Activated naive CD8-positive, alpha-beta T cell treated with anti-CD3 and anti-CD28 coated beads, Interleukin-2, amount 50 U/mL, for 24 hours (primary cell): ENCODE results near the gene GRIP2.

Experiments
- ATAC-seq: fragments of 150-1000 bp; cut with Tn5 transposase; one replicate; pipeline ENCODE4 v1.10.0; 2021
- DNase-seq: peaks from one replicate; pipeline ENCODE4 v3.0.0; 2021
- H3K27ac Mint-ChIP-seq: one replicate; pipeline ENCODE4 v1.8.0; 2021; ENCODE audit warnings: mild to moderate bottlenecking, mixed read lengths
- H3K27me3 Mint-ChIP-seq: one replicate; pipeline ENCODE4 v1.8.0; 2021; ENCODE audit warnings: mixed read lengths
- H3K36me3 Mint-ChIP-seq: one replicate; pipeline ENCODE4 v1.8.0; 2021; ENCODE audit warnings: low read depth, mixed read lengths
- H3K4me1 Mint-ChIP-seq: one replicate; pipeline ENCODE4 v1.8.0; 2021; ENCODE audit warnings: mixed read lengths
- H3K4me3 Mint-ChIP-seq: one replicate; pipeline ENCODE4 v1.8.0; 2021; ENCODE audit warnings: mild to moderate bottlenecking, moderate library complexity, mixed read lengths
- H3K9me3 Mint-ChIP-seq: one replicate; pipeline ENCODE4 v1.8.0; 2021; ENCODE audit warnings: mixed read lengths

The GRIP2 gene

DNA sequence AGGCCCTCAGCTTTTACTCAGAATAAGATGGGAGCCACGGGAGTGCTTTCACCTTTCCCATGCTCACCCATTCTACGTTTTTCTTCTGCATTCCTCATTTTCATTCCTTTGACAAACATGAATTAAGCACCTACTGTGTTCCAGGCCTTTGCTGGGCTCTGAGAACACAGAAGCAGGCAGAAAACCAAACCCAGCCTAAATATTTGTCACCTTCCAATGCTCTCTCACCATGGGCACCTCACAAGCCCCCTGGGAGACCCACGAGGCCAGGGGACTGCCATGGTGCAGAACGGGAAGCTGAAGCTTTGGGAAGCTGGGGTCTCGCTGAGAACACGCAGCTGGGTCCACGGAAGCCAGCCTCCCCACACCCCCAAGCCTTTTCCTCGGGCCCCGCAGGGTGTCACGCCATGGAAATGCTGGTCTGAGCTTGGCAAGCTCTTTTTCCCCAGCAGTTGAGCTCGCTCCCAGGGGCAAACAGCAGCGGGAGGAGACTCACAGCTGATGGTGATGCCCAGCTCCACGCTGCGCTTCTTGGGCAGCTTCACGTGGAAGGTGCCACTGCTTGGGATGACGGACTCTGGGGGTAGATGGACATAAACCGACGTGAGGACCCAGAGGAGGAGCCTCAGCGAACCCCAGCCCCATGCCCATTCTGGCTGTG is 27.7 kb downstream of the GRIP2 start:
- H3K4me3 Mint-ChIP-seq, result no peak overlapping the region
- DNase-seq (no peak), ATAC-seq (no peak)
- no peaks in the 10 kb centered on the region for H3K9me3 Mint-ChIP-seq
- no peaks in the 10 kb centered on the region for H3K36me3 Mint-ChIP-seq
- peaks cover 3% of the 10 kb centered on the region for H3K4me1 Mint-ChIP-seq
- H3K27me3 Mint-ChIP-seq, result peaks cover 2% of the 10 kb centered on the region
- no peak overlapping the region for H3K27ac Mint-ChIP-seq

- H3K27me3 Mint-ChIP-seq, result peaks cover 2% of the 10 kb centered on the region
- no peaks in the 10 kb centered on the region for H3K36me3 Mint-ChIP-seq
- DNase-seq, result no peak
- peaks cover 3% of the 10 kb centered on the region for H3K4me1 Mint-ChIP-seq
- no peak for ATAC-seq
- no peaks in the 10 kb centered on the region for H3K9me3 Mint-ChIP-seq
- H3K4me3 Mint-ChIP-seq, result no peak overlapping the region
- H3K27ac Mint-ChIP-seq, result no peak overlapping the region
Observed at GRCh38 chr3:14511623-14512280, 28.4 kb downstream of the GRIP2 start.

GRCh38 chr3:14510838-14511622 is 29.1 kb downstream of the GRIP2 start:
- no peak for DNase-seq
- Mint-ChIP-seq H3K9me3 (no peaks in the 10 kb centered on the region), H3K27ac (no peak overlapping the region), H3K27me3 (peaks cover 2% of the 10 kb centered on the region), H3K4me3 (no peak overlapping the region), H3K36me3 (no peaks in the 10 kb centered on the region), H3K4me1 (peaks cover 3% of the 10 kb centered on the region)
- no peak for ATAC-seq

- H3K36me3 Mint-ChIP-seq, result no peaks in the 10 kb centered on the region
- no peak for DNase-seq
- H3K4me1 Mint-ChIP-seq, result peaks cover 3% of the 10 kb centered on the region
- H3K9me3 Mint-ChIP-seq, result no peaks in the 10 kb centered on the region
- peaks cover 2% of the 10 kb centered on the region for H3K27me3 Mint-ChIP-seq
- no peak overlapping the region for H3K27ac Mint-ChIP-seq
- no peak for ATAC-seq
- H3K4me3 Mint-ChIP-seq, result no peak overlapping the region
Observed at GRCh38 chr3:14509796-14510100, 30.4 kb downstream of the GRIP2 start.

DNA sequence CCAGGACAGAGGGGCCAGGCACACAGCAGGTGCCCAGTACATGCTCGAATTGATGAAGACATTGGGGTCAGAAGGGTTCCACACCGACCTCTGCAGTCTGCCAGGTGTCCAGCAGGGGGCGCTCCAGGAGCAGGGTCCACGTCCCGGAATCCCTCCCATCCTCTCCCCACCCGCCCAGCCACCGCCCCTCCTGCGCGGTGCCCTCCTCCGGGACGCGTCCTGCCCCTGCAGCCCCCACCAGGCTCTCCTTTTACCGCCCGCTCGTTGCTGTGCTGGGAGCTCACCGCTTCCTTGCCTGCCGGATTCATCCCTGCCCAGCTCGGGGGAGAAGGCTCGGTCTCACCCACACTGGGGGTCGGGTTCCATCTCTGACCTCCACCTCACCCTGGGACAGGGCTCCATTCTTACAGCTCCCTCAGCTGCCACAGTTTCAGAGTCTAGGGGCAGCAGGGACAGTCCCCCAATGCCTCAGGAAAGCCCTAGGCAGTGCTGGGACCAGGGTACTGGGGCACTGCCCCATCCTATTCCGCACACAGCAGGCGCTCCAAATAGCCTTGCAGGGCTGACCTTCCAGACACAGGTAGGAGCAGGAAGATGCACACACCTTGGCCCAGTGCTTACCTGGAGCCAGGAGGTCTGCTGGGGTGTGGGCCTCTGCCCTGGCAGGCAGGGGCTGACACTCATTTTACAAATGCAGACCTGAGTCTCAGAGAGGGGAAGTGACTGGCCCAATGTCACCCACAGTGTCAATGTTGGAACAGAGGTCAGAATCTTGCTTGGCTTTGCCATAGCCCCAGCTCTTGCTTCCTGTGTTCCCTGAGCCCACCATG is 31.0 kb downstream of the GRIP2 start:
- peaks cover 2% of the 10 kb centered on the region for H3K27me3 Mint-ChIP-seq
- H3K36me3 Mint-ChIP-seq, result no peaks in the 10 kb centered on the region
- DNase-seq (peak; percentile 86), ATAC-seq (peak; percentile 68)
- no peaks in the 10 kb centered on the region for H3K9me3 Mint-ChIP-seq
- peaks cover 3% of the 10 kb centered on the region for H3K4me1 Mint-ChIP-seq
- H3K4me3 Mint-ChIP-seq, result no peak overlapping the region
- H3K27ac Mint-ChIP-seq, result no peak overlapping the region

GRCh38 chr3:14508505-14508819 is 31.7 kb downstream of the GRIP2 start:
- Mint-ChIP-seq H3K27ac (no peak overlapping the region), H3K4me1 (peaks cover 3% of the 10 kb centered on the region), H3K9me3 (no peaks in the 10 kb centered on the region), H3K4me3 (no peak overlapping the region), H3K27me3 (peaks cover 2% of the 10 kb centered on the region), H3K36me3 (no peaks in the 10 kb centered on the region)
- ATAC-seq (no peak), DNase-seq (no peak)

GRCh38 chr3:14507757-14508504 is 32.2 kb downstream of the GRIP2 start:
- H3K4me3 Mint-ChIP-seq, result no peak overlapping the region
- no peaks in the 10 kb centered on the region for H3K36me3 Mint-ChIP-seq
- H3K27me3 Mint-ChIP-seq, result peaks cover 2% of the 10 kb centered on the region
- H3K9me3 Mint-ChIP-seq, result peaks cover 3% of the 10 kb centered on the region
- peaks cover 3% of the 10 kb centered on the region for H3K4me1 Mint-ChIP-seq
- no peak for DNase-seq
- H3K27ac Mint-ChIP-seq, result no peak overlapping the region
- no peak for ATAC-seq

DNA sequence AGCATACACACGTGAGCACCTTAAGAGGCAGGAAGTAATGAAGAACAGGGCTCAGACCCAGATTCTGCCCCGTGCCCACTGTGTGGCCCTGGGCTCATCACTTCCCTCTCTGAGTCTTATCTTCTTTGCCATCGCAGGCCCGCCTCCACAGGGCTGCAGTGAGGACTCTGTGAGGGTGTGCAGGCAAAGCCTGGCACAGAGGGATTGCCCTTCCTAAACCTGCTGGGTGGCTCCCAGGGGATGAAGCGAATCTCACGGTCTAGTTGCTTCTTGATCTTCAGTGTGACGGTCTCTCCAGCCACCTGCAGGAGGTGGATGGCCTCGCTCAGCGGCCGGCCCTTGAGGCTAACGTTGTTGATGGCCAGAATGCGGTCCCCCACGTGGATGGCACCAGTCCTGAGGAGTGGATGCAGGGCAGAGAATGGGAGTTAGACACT is 32.8 kb downstream of the GRIP2 start:
- Mint-ChIP-seq H3K27me3 (peaks cover 2% of the 10 kb centered on the region), H3K27ac (no peak overlapping the region), H3K4me1 (peaks cover 3% of the 10 kb centered on the region), H3K36me3 (no peaks in the 10 kb centered on the region), H3K9me3 (peaks cover 8% of the 10 kb centered on the region), H3K4me3 (no peak overlapping the region)
- no peak for DNase-seq
- no peak for ATAC-seq

- peaks cover 2% of the 10 kb centered on the region for H3K27me3 Mint-ChIP-seq
- H3K27ac Mint-ChIP-seq, result no peak overlapping the region
- H3K4me3 Mint-ChIP-seq, result no peak overlapping the region
- no peaks in the 10 kb centered on the region for H3K36me3 Mint-ChIP-seq
- DNase-seq (no peak), ATAC-seq (no peak)
- H3K9me3 Mint-ChIP-seq, result peaks cover 12% of the 10 kb centered on the region
- peaks cover 3% of the 10 kb centered on the region for H3K4me1 Mint-ChIP-seq
Observed at GRCh38 chr3:14506626-14507304, 33.4 kb downstream of the GRIP2 start.

DNA sequence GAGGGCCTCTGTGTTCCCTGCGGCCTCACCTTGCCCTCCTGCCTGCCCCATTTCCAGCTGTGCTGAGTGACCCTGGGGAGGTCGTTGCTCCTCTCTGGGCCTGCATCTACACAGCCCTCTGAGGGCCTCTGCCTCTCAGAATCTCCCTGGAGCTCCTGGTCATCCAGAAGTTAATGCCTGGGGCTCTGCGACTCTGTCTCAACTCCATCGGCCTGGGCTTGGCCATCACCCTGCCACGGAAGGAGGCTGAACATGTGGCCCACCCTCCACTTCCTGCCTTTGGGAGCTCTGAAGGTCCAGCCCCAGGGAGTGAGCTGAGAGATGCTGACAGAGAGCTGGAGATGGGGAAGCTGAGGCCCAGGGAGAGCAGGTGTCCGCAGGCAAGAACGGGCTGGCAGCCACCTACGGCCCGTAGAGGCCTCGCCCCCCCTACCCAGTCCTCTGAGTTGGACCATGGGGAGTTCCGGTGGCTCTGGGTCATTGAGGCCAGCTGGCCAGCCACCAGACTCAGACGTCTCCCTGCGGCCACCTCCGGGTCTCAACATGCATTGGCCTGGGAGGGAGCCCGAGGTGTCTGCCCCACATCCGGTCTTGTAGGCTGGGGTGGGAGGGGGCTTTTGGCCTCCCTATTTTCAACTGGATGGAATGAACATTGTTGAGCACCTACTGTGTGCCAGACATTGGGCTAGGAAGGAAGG is 34.2 kb downstream of the GRIP2 start:
- Mint-ChIP-seq H3K27ac (no peak overlapping the region), H3K36me3 (no peaks in the 10 kb centered on the region), H3K4me3 (no peak overlapping the region), H3K27me3 (peaks cover 2% of the 10 kb centered on the region), H3K4me1 (peaks cover 3% of the 10 kb centered on the region), H3K9me3 (peaks cover 17% of the 10 kb centered on the region)
- ATAC-seq, result no peak
- DNase-seq, result no peak

DNA sequence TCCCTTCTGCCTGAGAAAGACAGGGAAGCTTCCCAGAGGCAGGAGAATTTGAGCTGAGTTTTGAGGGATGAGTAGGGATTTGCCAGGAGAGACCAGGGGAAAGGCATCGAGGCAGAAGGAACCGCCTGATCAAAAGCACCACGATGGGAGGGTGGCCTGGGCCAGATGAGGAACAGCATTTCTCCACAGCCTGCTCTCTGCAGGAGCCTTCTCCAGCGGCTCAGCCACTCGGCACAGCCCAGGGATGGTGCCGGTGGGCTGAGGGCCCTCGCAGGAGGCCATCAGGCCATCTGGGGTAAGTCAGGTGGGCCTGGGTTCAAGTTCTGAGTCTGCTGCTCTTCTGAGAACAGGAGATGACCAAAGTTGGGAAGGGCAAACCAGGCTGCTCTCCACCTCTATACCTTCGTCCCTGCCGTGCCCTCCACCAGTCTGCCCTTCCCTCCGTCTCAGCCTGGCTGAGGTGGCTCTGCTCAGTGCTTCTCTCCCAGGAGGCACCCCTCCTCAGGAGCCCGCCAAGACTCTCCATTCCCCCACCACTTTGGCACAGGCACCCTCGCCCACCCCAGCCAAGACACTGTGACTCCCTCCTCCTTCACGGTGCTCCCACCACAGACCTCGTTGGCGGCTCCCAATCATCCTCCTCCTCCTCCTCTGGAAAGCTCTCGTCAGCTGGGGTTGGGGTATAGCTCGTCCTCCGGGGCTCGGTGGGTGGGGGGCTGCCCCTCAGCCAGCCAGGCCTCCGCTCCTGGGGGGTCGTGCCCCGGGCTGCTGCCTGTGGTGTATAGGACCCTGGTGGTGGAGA is 34.9 kb downstream of the GRIP2 start:
- peaks cover 17% of the 10 kb centered on the region for H3K9me3 Mint-ChIP-seq
- DNase-seq (no peak), ATAC-seq (no peak)
- H3K4me1 Mint-ChIP-seq, result peaks cover 3% of the 10 kb centered on the region
- H3K4me3 Mint-ChIP-seq, result no peak overlapping the region
- H3K27me3 Mint-ChIP-seq, result peaks cover 2% of the 10 kb centered on the region
- H3K27ac Mint-ChIP-seq, result no peak overlapping the region
- H3K36me3 Mint-ChIP-seq, result no peaks in the 10 kb centered on the region

- no peak for DNase-seq
- H3K36me3 Mint-ChIP-seq, result no peaks in the 10 kb centered on the region
- H3K4me3 Mint-ChIP-seq, result no peak overlapping the region
- ATAC-seq, result no peak
- peaks cover 17% of the 10 kb centered on the region for H3K9me3 Mint-ChIP-seq
- H3K27me3 Mint-ChIP-seq, result no peaks in the 10 kb centered on the region
- H3K27ac Mint-ChIP-seq, result no peak overlapping the region
- peaks cover 3% of the 10 kb centered on the region for H3K4me1 Mint-ChIP-seq
Observed at GRCh38 chr3:14503706-14504065, 36.5 kb downstream of the GRIP2 start.
